Suprapubic skin (tissue), 3 donors: ENCODE data around the gene ADORA1.

Experiments
- CTCF ChIP-seq, 2 donors: fragments of 200-600 bp in 1 of 2; fragments of 450-650 bp in 1 of 2; sonication (generic) in 1 of 2; IDR thresholded peaks; one replicate each; pipeline ENCODE4 v1.5.1; 2016 to 2019; ENCODE audit warnings: antibody characterized with exemption in 2 of 2, mild to moderate bottlenecking in 1 of 2, moderate library complexity in 1 of 2
- POLR2AphosphoS5 ChIP-seq, 3 donors: sonication (generic); formaldehyde crosslinking; IDR thresholded peaks; one replicate each; pipeline ENCODE4 v1.6.1; 2017; ENCODE audit warnings: antibody characterized with exemption in 3 of 3

GRCh38 chr1:203148579-203148978, 21.1 kb downstream of the ADORA1 start:
- TF ChIP-seq POLR2AphosphoS5 (IDR thresholded peaks at IDR 0.05) (no peak), CTCF (IDR thresholded peaks at IDR 0.05) (no peak)
